OCI-LY3 (cell line): Measurements from ENCODE around the gene RBCK1.

ENCODE experiments used
- H2AFZ ChIP-seq: fragments of 200-600, 300-600 bp; shearing (Covaris generic); 2 replicates; pipeline ENCODE4 v1.6.0; 2014; ENCODE audit warnings: antibody characterized with exemption, low read depth, low read length
- H3K27ac ChIP-seq: fragments of 200-600, 300-600 bp; sonication (generic); 2 replicates; pipeline ENCODE4 v1.5.1; 2014; ENCODE audit warnings: mild to moderate bottlenecking, low read length, moderate library complexity, mixed read lengths
- H3K27me3 ChIP-seq: fragments of 200-600, 300-600 bp; sonication (generic); 2 replicates; pipeline ENCODE4 v1.6.1; 2014; ENCODE audit warnings: low read depth, low read length, mixed read lengths
- H3K36me3 ChIP-seq: fragments of 200-600, 300-600 bp; sonication (generic); replicated peaks from 2 replicates; pipeline ENCODE3; 2014; ENCODE audit warnings: low read depth, low read length, mixed read lengths
- H3K4me1 ChIP-seq: fragments of 300-600, 200-600 bp; sonication (generic); 2 replicates; pipeline ENCODE4 v1.6.1; 2014; ENCODE audit warnings: low read length, mixed read lengths
- H3K4me2 ChIP-seq: fragments of 200-600, 300-600 bp; sonication (generic); 2 replicates; pipeline ENCODE4 v1.6.1; 2014; ENCODE audit warnings: low read length, mixed read lengths
- H3K4me3 ChIP-seq: fragments of 300-600, 200-600 bp; sonication (generic); 2 replicates; pipeline ENCODE4 v1.5.1; 2014; ENCODE audit warnings: antibody characterized with exemption, mild to moderate bottlenecking, low read length, moderate library complexity
- H3K79me2 ChIP-seq: fragments of 300-600, 200-600 bp; shearing (Covaris generic); 2 replicates; pipeline ENCODE4 v1.6.1; 2014; ENCODE audit warnings: mild to moderate bottlenecking, low read length, mixed read lengths
- H3K9ac ChIP-seq: fragments of 300-600, 200-600 bp; shearing (Covaris generic); 2 replicates; pipeline ENCODE4 v1.6.0; 2014; ENCODE audit warnings: mild to moderate bottlenecking, low read length, moderate library complexity
- H3K9me3 ChIP-seq: fragments of 200-600, 300-600 bp; shearing (Covaris generic); 2 replicates; pipeline ENCODE4 v1.6.1; 2014; ENCODE audit warnings: low read length, mixed read lengths; ENCODE audit not compliant: insufficient read depth
- H4K20me1 ChIP-seq: fragments of 200-600, 300-600 bp; sonication (generic); 2 replicates; pipeline ENCODE4 v1.6.1; 2016; ENCODE audit warnings: low read length, mixed read lengths; ENCODE audit not compliant: insufficient read depth
- CTCF ChIP-seq: fragments of 200-600, 300-600 bp; sonication (generic); IDR thresholded peaks from 2 replicates; pipeline ENCODE4 v1.5.1; 2014; ENCODE audit warnings: antibody characterized with exemption, low read length, low read depth
- EZH2phosphoT487 ChIP-seq: fragments of 200-600 bp; shearing (Covaris generic); IDR thresholded peaks from 2 replicates; pipeline ENCODE4 v1.6.1; 2018; ENCODE audit warnings: antibody characterized with exemption, mixed run types, low read depth

The RBCK1 gene

GRCh38 chr20:366041-366718 is 41.9 kb upstream of the RBCK1 start:
- no peak overlapping the region for H3K4me2 ChIP-seq
- no peaks in the 10 kb centered on the region for H3K36me3 ChIP-seq
- no peaks in the 10 kb centered on the region for H3K9me3 ChIP-seq
- H3K27ac ChIP-seq, result no peak overlapping the region
- peaks cover 16% of the 10 kb centered on the region for H3K4me1 ChIP-seq
- peaks cover 2% of the 10 kb centered on the region for H3K27me3 ChIP-seq
- TF ChIP-seq CTCF (no peak), EZH2phosphoT487 (no peak)
- no peak overlapping the region for H3K4me3 ChIP-seq
- no peak overlapping the region for H2AFZ ChIP-seq
- no peak overlapping the region for H3K9ac ChIP-seq
- H3K79me2 ChIP-seq, result no peaks in the 10 kb centered on the region
- H4K20me1 ChIP-seq, result no peaks in the 10 kb centered on the region

- H3K79me2 ChIP-seq, result no peaks in the 10 kb centered on the region
- H3K4me3 ChIP-seq, result no peak overlapping the region
- no peaks in the 10 kb centered on the region for H3K9me3 ChIP-seq
- peaks cover 14% of the 10 kb centered on the region for H3K4me1 ChIP-seq
- no peaks in the 10 kb centered on the region for H3K27me3 ChIP-seq
- H3K36me3 ChIP-seq, result no peaks in the 10 kb centered on the region
- no peaks in the 10 kb centered on the region for H4K20me1 ChIP-seq
- no peak overlapping the region for H2AFZ ChIP-seq
- no peak overlapping the region for H3K9ac ChIP-seq
- TF ChIP-seq CTCF (no peak), EZH2phosphoT487 (no peak)
- no peak overlapping the region for H3K4me2 ChIP-seq
- no peak overlapping the region for H3K27ac ChIP-seq
Measured at GRCh38 chr20:366719-367485, 41.2 kb upstream of the RBCK1 start.

- no peak overlapping the region for H3K9ac ChIP-seq
- no peak overlapping the region for H3K4me2 ChIP-seq
- H2AFZ ChIP-seq, result no peak overlapping the region
- H3K4me3 ChIP-seq, result no peak overlapping the region
- H3K4me1 ChIP-seq, result peaks cover 16% of the 10 kb centered on the region
- H3K9me3 ChIP-seq, result no peaks in the 10 kb centered on the region
- no peaks in the 10 kb centered on the region for H3K27me3 ChIP-seq
- no peaks in the 10 kb centered on the region for H3K79me2 ChIP-seq
- no peaks in the 10 kb centered on the region for H3K36me3 ChIP-seq
- no peak for TF ChIP-seq EZH2phosphoT487
- H3K27ac ChIP-seq, result no peak overlapping the region
- H4K20me1 ChIP-seq, result no peaks in the 10 kb centered on the region
Measured at GRCh38 chr20:367486-367887, 40.6 kb upstream of the RBCK1 start.

GRCh38 chr20:368915-369314 is 39.2 kb upstream of the RBCK1 start:
- no peaks in the 10 kb centered on the region for H3K27me3 ChIP-seq
- H4K20me1 ChIP-seq, result no peaks in the 10 kb centered on the region
- no peaks in the 10 kb centered on the region for H3K9me3 ChIP-seq
- H3K4me3 ChIP-seq, result no peak overlapping the region
- TF ChIP-seq EZH2phosphoT487, result no peak
- TF ChIP-seq CTCF, result no peak
- H3K4me1 ChIP-seq, result peaks cover 18% of the 10 kb centered on the region
- no peak overlapping the region for H2AFZ ChIP-seq
- H3K9ac ChIP-seq, result no peak overlapping the region
- no peak overlapping the region for H3K4me2 ChIP-seq
- H3K36me3 ChIP-seq, result no peaks in the 10 kb centered on the region
- H3K79me2 ChIP-seq, result no peaks in the 10 kb centered on the region
- no peak overlapping the region for H3K27ac ChIP-seq
